Tibial nerve (tissue), 4 donors: Measurements from ENCODE around the gene PNRC1. TPM values are rescaled to one million over a fixed set of nuclear protein-coding genes. Genes with fewer than 3 reads are reported as not detected.
"Not testable (repeated sequence)": the region's sequence is repeated elsewhere in the genome, so short reads cannot be mapped to it uniquely, and the experiment has no call there.

Source experiments
- DNase-seq, 2 donors: peaks; one replicate each; pipeline ENCODE4 v3.0.0-alpha.2; 2019; ENCODE audit warnings: low spot score in 2 of 2
- H3K27ac ChIP-seq, 4 donors: fragments of 200-600 bp; sonication (generic) in 3 of 4; one replicate each; pipeline ENCODE4 v1.5.1; 2017 to 2019; ENCODE audit warnings: mild to moderate bottlenecking in 1 of 4
- H3K27me3 ChIP-seq, 2 donors: fragments of 200-600 bp; sonication (generic) in 1 of 2; one replicate each; pipeline versions ENCODE4 v1.5.1 to v1.6.0; 2017 to 2019
- H3K36me3 ChIP-seq, 3 donors: fragments of 200-600 bp; sonication (generic); one replicate each; pipeline ENCODE4 v1.5.1; 2018 to 2019
- H3K4me1 ChIP-seq, 4 donors: fragments of 200-600 bp; sonication (generic) in 3 of 4; one replicate each; pipeline ENCODE4 v1.5.1; 2017 to 2019
- H3K4me3 ChIP-seq, 4 donors: fragments of 200-600 bp; sonication (generic) in 3 of 4; one replicate each; pipeline ENCODE4 v1.5.1; 2017 to 2019; ENCODE audit warnings: mild to moderate bottlenecking in 1 of 4, moderate library complexity in 1 of 4
- H3K9me3 ChIP-seq, 4 donors: fragments of 200-600 bp; sonication (generic) in 3 of 4; one replicate each; pipeline ENCODE4 v1.5.1; 2017 to 2019
- EP300 ChIP-seq, 2 donors: sonication (generic); formaldehyde crosslinking; IDR thresholded peaks; one replicate each; pipeline ENCODE4 v1.6.1; 2017; ENCODE audit warnings: antibody characterized with exemption in 2 of 2, mild to moderate bottlenecking in 1 of 2
- POLR2A ChIP-seq, 2 donors: fragments of 450-650 bp; IDR thresholded peaks; one replicate each; pipeline ENCODE4 v1.6.1; 2017; ENCODE audit warnings: antibody characterized with exemption in 2 of 2, mild to moderate bottlenecking in 2 of 2, moderate library complexity in 2 of 2
- WGBS, 2 donors: methylation state at CpG; one replicate each; pipeline ENCODE4 v1.1.5; 2018; 5-methylcytosine and 5-hydroxymethylcytosine counted together
- total RNA-seq, 4 donors: library from RNA; depleted of rRNA; stranded (reverse); fragments of >200 nt; gene quantifications; one replicate each; pipeline ENCODE4 v1.1.0, GENCODE V29; 2016
- TF ChIP-seq, protein P1 (sequence below), 5 experiments: fragments of 200-600 bp in 3 of 5; fragments of 450-650 bp in 2 of 5; sonication (generic) in 3 of 5; IDR thresholded peaks; one replicate each; pipeline ENCODE4 v1.5.1; 2016 to 2019; ENCODE audit warnings: antibody characterized with exemption in 5 of 5, mild to moderate bottlenecking in 3 of 5, moderate library complexity in 2 of 5

The PNRC1 gene
- 100 to 1,000 TPM; 220 to 264 (median 247) TPM for total RNA-seq

DNA sequence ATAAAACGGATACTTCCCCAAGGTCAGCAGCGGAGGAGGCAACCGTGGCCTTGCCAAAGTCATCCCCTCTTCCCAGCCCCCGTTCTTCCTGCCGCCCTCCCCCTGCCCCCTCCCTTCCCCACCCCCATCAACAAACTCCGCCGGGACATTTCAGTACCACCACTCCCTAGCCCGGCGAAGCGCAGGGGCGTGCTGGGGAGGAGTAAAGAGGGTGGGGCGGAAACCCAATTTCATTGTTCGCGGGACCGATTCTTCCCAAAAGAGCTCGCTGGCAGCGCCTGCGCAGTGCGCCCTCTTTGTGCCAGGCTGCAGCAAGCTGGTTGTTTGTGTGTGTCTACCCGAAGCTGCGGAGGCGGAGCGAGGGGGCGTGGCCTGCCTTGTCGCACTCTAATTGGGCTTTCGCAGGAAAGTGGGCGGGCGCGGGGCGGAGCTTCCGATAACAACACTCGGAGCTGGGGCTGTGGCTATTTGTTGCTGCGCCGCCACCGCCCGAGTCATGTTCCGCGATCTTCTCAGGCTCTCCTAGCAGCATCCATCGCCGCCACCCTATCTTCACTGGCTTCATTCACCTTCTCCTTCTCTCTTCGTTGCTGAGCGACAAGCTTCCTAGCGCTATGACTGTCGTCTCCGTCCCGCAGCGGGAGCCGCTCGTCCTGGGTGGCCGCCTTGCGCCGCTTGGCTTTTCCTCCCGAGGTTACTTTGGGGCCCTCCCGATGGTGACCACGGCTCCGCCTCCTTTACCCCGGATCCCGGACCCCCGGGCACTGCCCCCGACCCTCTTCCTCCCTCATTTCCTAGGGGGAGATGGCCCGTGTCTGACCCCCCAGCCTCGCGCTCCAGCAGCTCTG, at the start of gene PNRC1:
PNRC1 (plus strand) TSS at position 471 of the 848 bp plus-strand sequence; CDS start at position 615, 144 bp downstream.
- 0 to 1% methylated on average over 54 to 59 of the region's 63 CpGs for WGBS, 2 donors
- Histone ChIP-seq H3K36me3 (peaks cover 0 to 22% (median 0%) of the 10 kb centered on the region in 3 donors), H3K27me3 (no peaks in the 10 kb centered on the region), H3K9me3 (no peaks in the 10 kb centered on the region), H3K4me3 (peak within 1 kb of the TSS; percentile 83 to 100 (median 92)), H3K4me1 (peaks cover 0 to 36% (median 14%) of the 10 kb centered on the region in 4 donors), H3K27ac (peak within 1 kb of the TSS; percentile 100)
- TF ChIP-seq, protein P1, sequence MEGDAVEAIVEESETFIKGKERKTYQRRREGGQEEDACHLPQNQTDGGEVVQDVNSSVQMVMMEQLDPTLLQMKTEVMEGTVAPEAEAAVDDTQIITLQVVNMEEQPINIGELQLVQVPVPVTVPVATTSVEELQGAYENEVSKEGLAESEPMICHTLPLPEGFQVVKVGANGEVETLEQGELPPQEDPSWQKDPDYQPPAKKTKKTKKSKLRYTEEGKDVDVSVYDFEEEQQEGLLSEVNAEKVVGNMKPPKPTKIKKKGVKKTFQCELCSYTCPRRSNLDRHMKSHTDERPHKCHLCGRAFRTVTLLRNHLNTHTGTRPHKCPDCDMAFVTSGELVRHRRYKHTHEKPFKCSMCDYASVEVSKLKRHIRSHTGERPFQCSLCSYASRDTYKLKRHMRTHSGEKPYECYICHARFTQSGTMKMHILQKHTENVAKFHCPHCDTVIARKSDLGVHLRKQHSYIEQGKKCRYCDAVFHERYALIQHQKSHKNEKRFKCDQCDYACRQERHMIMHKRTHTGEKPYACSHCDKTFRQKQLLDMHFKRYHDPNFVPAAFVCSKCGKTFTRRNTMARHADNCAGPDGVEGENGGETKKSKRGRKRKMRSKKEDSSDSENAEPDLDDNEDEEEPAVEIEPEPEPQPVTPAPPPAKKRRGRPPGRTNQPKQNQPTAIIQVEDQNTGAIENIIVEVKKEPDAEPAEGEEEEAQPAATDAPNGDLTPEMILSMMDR (IDR thresholded peaks at IDR 0.05): peak in 3 of 5 experiments; percentile 7 to 43 (median 40)
- TF ChIP-seq EP300 (IDR thresholded peaks at IDR 0.05) (peak; percentile 72 to 100), POLR2A (IDR thresholded peaks at IDR 0.05) (peak; percentile 100)
- peak; percentile 100 for DNase-seq

DNA sequence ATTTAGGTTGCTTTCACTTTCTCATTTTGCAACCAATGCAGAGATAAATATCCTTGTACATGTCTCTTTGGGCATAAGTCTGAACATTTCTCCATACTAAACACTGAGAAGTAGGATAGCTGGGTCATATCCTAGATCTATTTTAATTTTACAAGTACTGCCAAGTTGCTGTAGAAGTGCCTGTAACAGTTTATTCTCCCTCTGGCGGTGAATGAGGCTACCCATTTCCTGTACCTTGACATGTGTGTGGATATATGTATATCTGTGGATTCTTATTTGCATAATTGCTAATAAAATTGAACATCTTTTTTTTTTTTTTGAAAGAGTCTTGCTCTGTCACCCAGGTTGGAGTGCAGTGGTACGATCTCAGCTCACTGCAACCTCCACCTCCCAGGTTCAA, 48.0 kb upstream of the PNRC1 start:
- Histone ChIP-seq H3K4me3 (no peak overlapping the region), H3K27ac (no peak overlapping the region), H3K36me3 (no peaks in the 10 kb centered on the region), H3K9me3 (peaks cover 0 to 4% (median 2%) of the 10 kb centered on the region in 4 donors), H3K4me1 (peaks cover 0 to 33% (median 17%) of the 10 kb centered on the region in 4 donors), H3K27me3 (no peaks in the 10 kb centered on the region)
- 78 to 86% methylated on average over 2 of the region's 2 CpGs for WGBS, 2 donors
- no peak for DNase-seq
- TF ChIP-seq EP300 (IDR thresholded peaks at IDR 0.05) (no peak), POLR2A (IDR thresholded peaks at IDR 0.05) (no peak)
- TF ChIP-seq, protein P1 (IDR thresholded peaks at IDR 0.05): no peak

DNA sequence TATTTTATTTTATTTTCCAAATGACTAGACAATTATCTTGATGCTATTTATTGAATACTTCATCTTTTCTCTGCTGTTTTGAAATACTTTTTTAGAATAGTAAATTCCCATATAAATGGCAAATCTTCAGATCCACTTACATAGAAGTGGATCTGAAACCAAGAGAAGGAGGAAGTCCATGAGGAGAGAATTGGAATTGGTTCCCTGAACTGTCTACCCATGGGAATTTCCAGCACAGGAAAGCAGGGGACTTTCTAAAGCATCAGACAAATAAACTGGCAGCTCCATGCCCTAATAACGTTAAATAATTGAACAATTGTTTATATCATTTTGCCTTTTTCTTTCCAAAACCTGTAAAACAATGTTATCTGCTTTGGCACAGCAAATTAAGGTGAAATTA, 47.1 kb upstream of the PNRC1 start:
- Histone ChIP-seq H3K4me1 (peaks cover 0 to 33% (median 17%) of the 10 kb centered on the region in 4 donors), H3K27ac (no peak overlapping the region), H3K4me3 (no peak overlapping the region), H3K9me3 (peaks cover 0 to 12% (median 3%) of the 10 kb centered on the region in 4 donors), H3K27me3 (no peaks in the 10 kb centered on the region), H3K36me3 (no peaks in the 10 kb centered on the region)
- 65 to 68% methylated on average over 1 of the region's 1 CpG for WGBS, 2 donors
- no peak for DNase-seq
- TF ChIP-seq, protein P1 (IDR thresholded peaks at IDR 0.05): no peak
- TF ChIP-seq EP300 (IDR thresholded peaks at IDR 0.05) (no peak), POLR2A (IDR thresholded peaks at IDR 0.05) (no peak)

DNA sequence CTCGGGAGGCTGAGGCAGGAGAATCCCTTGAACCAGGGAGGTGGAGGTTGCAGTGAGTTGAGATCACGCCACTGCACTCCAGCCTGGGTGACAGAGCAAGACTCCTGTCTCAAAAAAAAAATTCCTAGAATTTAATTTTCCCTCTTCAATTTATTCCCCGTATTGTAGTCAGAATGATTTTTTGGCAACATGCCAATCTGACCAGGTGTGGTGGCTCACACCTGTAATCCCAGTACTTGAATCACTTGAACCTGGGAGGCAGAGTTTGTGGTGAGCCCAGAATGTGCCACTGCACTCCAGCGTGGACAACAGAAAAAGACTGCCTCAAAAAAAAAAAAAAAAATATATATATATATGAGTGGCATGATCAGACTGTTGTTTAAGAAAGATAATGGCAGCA, 46.4 kb upstream of the PNRC1 start:
- not testable (repeated sequence) for H3K36me3 ChIP-seq, H3K4me3 ChIP-seq, H3K27me3 ChIP-seq, DNase-seq
- peaks cover 0 to 14% (median 3%) of the 10 kb centered on the region in 4 donors for H3K9me3 ChIP-seq
- H3K4me1 ChIP-seq: peaks cover 0 to 33% (median 17%) of the 10 kb centered on the region in 4 donors
- peak overlapping the region in 2 of 4 donors; percentile 88 for H3K27ac ChIP-seq
- WGBS, 2 donors: 83 to 86% methylated on average over 4 of the region's 4 CpGs

DNA sequence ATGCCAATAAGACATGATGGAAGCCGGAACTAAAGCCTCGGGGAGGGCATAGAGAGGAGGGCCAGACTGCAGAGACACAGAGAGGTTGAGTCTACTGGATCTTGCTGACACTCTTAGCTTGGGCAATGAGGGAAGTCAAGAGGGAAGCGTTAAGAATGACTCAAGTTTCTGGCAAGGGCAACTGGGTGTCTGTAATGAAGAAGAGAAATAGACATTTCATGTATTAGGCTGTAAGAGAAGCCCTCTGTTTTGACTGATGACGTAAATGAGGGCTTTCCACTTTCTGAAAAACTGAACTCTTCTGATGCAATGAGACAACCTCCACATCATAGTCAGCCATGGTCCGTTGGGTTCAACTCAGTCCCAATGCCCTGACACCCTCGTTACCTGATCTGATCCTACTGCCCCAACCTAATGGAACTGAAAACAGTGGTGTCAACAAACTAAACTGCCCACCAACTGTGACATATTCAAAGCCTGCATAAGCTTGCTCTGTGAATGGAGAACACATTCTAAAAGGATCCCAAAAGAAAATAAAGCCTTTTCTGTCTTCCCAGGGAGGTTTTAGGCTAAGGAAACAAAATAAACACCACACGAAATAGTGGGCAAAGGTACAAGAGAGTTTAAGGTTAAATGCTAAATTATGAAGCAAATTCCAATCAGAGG, 45.8 kb upstream of the PNRC1 start:
- TF ChIP-seq EP300 (IDR thresholded peaks at IDR 0.05) (peak in 1 of 2 donors; percentile 76), POLR2A (IDR thresholded peaks at IDR 0.05) (no peak)
- Histone ChIP-seq H3K27me3 (no peaks in the 10 kb centered on the region), H3K4me1 (peaks cover 0 to 33% (median 17%) of the 10 kb centered on the region in 4 donors), H3K4me3 (no peak overlapping the region), H3K9me3 (peaks cover 0 to 14% (median 3%) of the 10 kb centered on the region in 4 donors), H3K27ac (peak overlapping the region; percentile 64 to 88 (median 82)), H3K36me3 (no peaks in the 10 kb centered on the region)
- peak in 1 of 2 donors; percentile 64 for DNase-seq
- 58 to 60% methylated on average over 7 of the region's 7 CpGs for WGBS, 2 donors
